Testis (tissue), 2 donors: ENCODE results near the gene UBAP2.

Source experiments
- POLR2A ChIP-seq: fragments of 450-650 bp; IDR thresholded peaks from one replicate; pipeline ENCODE4 v1.6.1; 2017; ENCODE audit warnings: antibody characterized with exemption, mild to moderate bottlenecking, moderate library complexity
- TF ChIP-seq, protein P1 (sequence below), 3 experiments: fragments of 450-650 bp in 2 of 3; fragments of 200-600 bp in 1 of 3; sonication (generic) in 1 of 3; IDR thresholded peaks; one replicate each; pipeline ENCODE4 v1.5.1; 2016 to 2019; ENCODE audit warnings: antibody characterized with exemption in 3 of 3, mild to moderate bottlenecking in 2 of 3, moderate library complexity in 1 of 3

DNA sequence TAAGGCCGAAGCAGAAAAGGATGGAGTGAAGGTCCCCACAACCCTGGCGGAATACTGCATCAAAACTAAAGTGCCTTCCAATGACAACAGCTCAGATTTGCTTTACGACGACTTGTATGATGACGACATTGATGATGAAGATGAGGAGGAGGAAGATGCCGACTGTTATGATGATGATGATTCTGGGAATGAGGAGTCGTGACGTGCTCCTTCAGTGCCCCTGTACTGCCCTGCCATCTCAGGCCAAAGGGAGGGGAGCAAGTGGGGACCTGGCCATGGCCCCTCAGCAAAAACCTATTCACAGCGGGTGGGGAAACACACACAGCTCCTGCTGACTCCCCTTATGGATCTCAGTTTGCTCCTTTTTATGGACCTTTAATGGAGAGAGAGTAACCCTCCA lies 131.7 kb downstream of the UBAP2 start:
- TF ChIP-seq, protein P1, sequence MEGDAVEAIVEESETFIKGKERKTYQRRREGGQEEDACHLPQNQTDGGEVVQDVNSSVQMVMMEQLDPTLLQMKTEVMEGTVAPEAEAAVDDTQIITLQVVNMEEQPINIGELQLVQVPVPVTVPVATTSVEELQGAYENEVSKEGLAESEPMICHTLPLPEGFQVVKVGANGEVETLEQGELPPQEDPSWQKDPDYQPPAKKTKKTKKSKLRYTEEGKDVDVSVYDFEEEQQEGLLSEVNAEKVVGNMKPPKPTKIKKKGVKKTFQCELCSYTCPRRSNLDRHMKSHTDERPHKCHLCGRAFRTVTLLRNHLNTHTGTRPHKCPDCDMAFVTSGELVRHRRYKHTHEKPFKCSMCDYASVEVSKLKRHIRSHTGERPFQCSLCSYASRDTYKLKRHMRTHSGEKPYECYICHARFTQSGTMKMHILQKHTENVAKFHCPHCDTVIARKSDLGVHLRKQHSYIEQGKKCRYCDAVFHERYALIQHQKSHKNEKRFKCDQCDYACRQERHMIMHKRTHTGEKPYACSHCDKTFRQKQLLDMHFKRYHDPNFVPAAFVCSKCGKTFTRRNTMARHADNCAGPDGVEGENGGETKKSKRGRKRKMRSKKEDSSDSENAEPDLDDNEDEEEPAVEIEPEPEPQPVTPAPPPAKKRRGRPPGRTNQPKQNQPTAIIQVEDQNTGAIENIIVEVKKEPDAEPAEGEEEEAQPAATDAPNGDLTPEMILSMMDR (IDR thresholded peaks at IDR 0.05) = no peak
- no peak for TF ChIP-seq POLR2A
